Hepatocyte (in vitro differentiated cells): ENCODE data around the gene CERS3.

ENCODE experiments used
- EZH2 ChIP-seq: fragments of 200-600 bp; sonication (generic); IDR thresholded peaks from 2 replicates; pipeline ENCODE4 v1.6.1; 2016; ENCODE audit warnings: antibody characterized with exemption, mild to moderate bottlenecking, borderline replicate concordance
- TF ChIP-seq, protein P1 (sequence below): fragments of 200-600 bp; sonication (generic); IDR thresholded peaks from 2 replicates; pipeline ENCODE4 v1.5.1; 2016; ENCODE audit warnings: antibody characterized with exemption, mild to moderate bottlenecking; ENCODE audit not compliant: poor library complexity

DNA sequence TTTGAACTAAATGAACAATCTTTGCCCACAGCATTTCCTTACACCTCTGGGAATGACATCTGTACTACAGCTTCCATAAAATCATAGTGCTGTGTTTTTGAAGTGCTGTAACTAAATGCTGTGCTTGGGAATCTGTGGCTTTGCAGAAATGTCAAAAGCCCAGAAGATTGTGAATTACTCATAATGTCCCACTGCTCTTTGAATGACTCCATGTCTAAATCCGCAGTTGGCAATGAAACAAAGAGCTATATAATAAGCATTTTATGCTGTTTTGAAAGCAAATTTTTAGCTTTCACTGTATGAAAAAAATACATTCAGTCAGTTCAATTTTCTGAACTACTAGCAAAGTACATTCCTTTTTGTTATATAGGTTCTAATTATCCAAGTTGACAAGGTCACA, 98.3 kb downstream of the CERS3 start:
- TF ChIP-seq, protein P1, sequence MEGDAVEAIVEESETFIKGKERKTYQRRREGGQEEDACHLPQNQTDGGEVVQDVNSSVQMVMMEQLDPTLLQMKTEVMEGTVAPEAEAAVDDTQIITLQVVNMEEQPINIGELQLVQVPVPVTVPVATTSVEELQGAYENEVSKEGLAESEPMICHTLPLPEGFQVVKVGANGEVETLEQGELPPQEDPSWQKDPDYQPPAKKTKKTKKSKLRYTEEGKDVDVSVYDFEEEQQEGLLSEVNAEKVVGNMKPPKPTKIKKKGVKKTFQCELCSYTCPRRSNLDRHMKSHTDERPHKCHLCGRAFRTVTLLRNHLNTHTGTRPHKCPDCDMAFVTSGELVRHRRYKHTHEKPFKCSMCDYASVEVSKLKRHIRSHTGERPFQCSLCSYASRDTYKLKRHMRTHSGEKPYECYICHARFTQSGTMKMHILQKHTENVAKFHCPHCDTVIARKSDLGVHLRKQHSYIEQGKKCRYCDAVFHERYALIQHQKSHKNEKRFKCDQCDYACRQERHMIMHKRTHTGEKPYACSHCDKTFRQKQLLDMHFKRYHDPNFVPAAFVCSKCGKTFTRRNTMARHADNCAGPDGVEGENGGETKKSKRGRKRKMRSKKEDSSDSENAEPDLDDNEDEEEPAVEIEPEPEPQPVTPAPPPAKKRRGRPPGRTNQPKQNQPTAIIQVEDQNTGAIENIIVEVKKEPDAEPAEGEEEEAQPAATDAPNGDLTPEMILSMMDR, result no peak
- TF ChIP-seq EZH2, result no peak
